WTC11 (cell line): Measurements from ENCODE around the gene C1QTNF1. TPM values are rescaled to one million over a fixed set of nuclear protein-coding genes. Genes with fewer than 3 reads are reported as not detected.

Source experiments
- ATAC-seq: fragments of 200-7000 bp; cut with Tn5 transposase; 2 replicates; pipeline ENCODE4 v1.10.0; 2021; ENCODE audit warnings: mild to moderate bottlenecking, moderate library complexity
- CTCF ChIA-PET: fragments of 300-600 bp; sonication (Branson Sonifier 250); formaldehyde crosslinking; loops from one replicate; lab custom pipeline; 2021; ENCODE audit warnings: antibody characterized with exemption; lab: Charles Lee
- POLR2A ChIA-PET: fragments of 350-600 bp; sonication (Branson Sonifier 250); formaldehyde crosslinking; loops from one replicate; lab custom pipeline; 2021; ENCODE audit warnings: antibody characterized with exemption; lab: Charles Lee
- DNase-seq: peaks from one replicate; pipeline ENCODE4 v3.0.0; 2021; ENCODE audit warnings: low spot score
- H3K27ac Mint-ChIP-seq: 2 replicates; pipeline ENCODE4 v1.8.0; 2021; ENCODE audit warnings: mixed read lengths
- H3K27me3 Mint-ChIP-seq: 2 replicates; pipeline ENCODE4 v1.8.0; 2021; ENCODE audit warnings: low read depth, mild to moderate bottlenecking, moderate library complexity, mixed read lengths
- H3K36me3 Mint-ChIP-seq: 2 replicates; pipeline ENCODE4 v1.8.0; 2021; ENCODE audit warnings: mixed read lengths
- H3K4me1 Mint-ChIP-seq: 2 replicates; pipeline ENCODE4 v1.8.0; 2022; ENCODE audit warnings: mixed read lengths
- H3K4me3 Mint-ChIP-seq: 2 replicates; pipeline ENCODE4 v1.8.0; 2021; ENCODE audit warnings: mild to moderate bottlenecking, moderate library complexity, mixed read lengths
- H3K9me3 Mint-ChIP-seq: 2 replicates; pipeline ENCODE4 v1.8.0; 2021; ENCODE audit warnings: mixed read lengths
- ELF4 ChIP-seq: sonication (generic); formaldehyde crosslinking; IDR thresholded peaks from 2 replicates; pipeline ENCODE4 v1.8.1; 2022; ENCODE audit warnings: low read depth, mild to moderate bottlenecking, moderate library complexity, missing genetic modification reagents
- FOXP1 ChIP-seq: sonication (generic); formaldehyde crosslinking; IDR thresholded peaks from 2 replicates; pipeline ENCODE4 v1.8.0; 2022; ENCODE audit warnings: missing genetic modification reagents, mild to moderate bottlenecking, moderate library complexity, borderline replicate concordance
- JAZF1 ChIP-seq: fragments of 250-450 bp; sonication (Bioruptor Pico); IDR thresholded peaks from 2 replicates; pipeline ENCODE4 v1.9.0; 2021; ENCODE audit warnings: moderate library complexity, mild to moderate bottlenecking, inconsistent platforms
- KAT7 ChIP-seq: sonication (generic); formaldehyde crosslinking; IDR thresholded peaks from 2 replicates; pipeline ENCODE4 v1.8.1; 2023; ENCODE audit warnings: missing genetic modification reagents, mild to moderate bottlenecking, borderline replicate concordance
- MYBL2 ChIP-seq: sonication (generic); formaldehyde crosslinking; IDR thresholded peaks from 2 replicates; pipeline ENCODE4 v1.8.1; 2023; ENCODE audit warnings: mild to moderate bottlenecking, moderate library complexity, missing genetic modification reagents
- NFE2L1 ChIP-seq: sonication (generic); formaldehyde crosslinking; IDR thresholded peaks from 2 replicates; pipeline ENCODE4 v1.8.1; 2023; ENCODE audit warnings: missing genetic modification reagents
- NR1H2 ChIP-seq: sonication (generic); formaldehyde crosslinking; IDR thresholded peaks from 2 replicates; pipeline ENCODE4 v1.9.0; 2021; ENCODE audit warnings: mild to moderate bottlenecking, moderate library complexity, missing genetic modification reagents
- RELA ChIP-seq: sonication (generic); formaldehyde crosslinking; IDR thresholded peaks from 2 replicates; pipeline ENCODE4 v1.8.1; 2022; ENCODE audit warnings: missing genetic modification reagents, mild to moderate bottlenecking, borderline replicate concordance
- ZNF138 ChIP-seq: sonication (generic); formaldehyde crosslinking; conservative IDR thresholded peaks from 2 replicates; pipeline ENCODE4 v1.8.1; 2022; ENCODE audit warnings: mild to moderate bottlenecking, moderate library complexity, missing genetic modification reagents
- ZNF219 ChIP-seq: sonication (generic); formaldehyde crosslinking; IDR thresholded peaks from 2 replicates; pipeline ENCODE4 v1.8.0; 2023; ENCODE audit warnings: missing genetic modification reagents, mild to moderate bottlenecking, borderline replicate concordance
- ZNF232 ChIP-seq: sonication (generic); formaldehyde crosslinking; IDR thresholded peaks from 2 replicates; pipeline ENCODE4 v1.8.0; 2022; ENCODE audit warnings: mild to moderate bottlenecking, missing genetic modification reagents
- total RNA-seq: library from RNA; stranded (reverse); gene quantifications from 3 replicates; pipeline ENCODE4 v1.2.3, GENCODE V29; 2021
- TF ChIP-seq, protein P1 (sequence below): sonication (generic); formaldehyde crosslinking; IDR thresholded peaks from 2 replicates; pipeline ENCODE4 v1.8.0; 2023; ENCODE audit warnings: missing genetic modification reagents, mild to moderate bottlenecking, borderline replicate concordance
- TF ChIP-seq, protein P2 (sequence below): fragments of 200-600 bp; IDR thresholded peaks from 2 replicates; pipeline ENCODE4 v1.8.0; 2022; ENCODE audit warnings: antibody characterized with exemption
- TF ChIP-seq, protein P3 (sequence below): fragments of 250-450 bp; sonication (Bioruptor Pico); conservative IDR thresholded peaks from 2 replicates; pipeline ENCODE4 v1.9.0; 2021; ENCODE audit warnings: mild to moderate bottlenecking
- TF ChIP-seq, protein P4 (sequence below): fragments of 250-450 bp; sonication (Bioruptor Pico); IDR thresholded peaks from 2 replicates; pipeline ENCODE4 v1.9.0; 2021; ENCODE audit warnings: mild to moderate bottlenecking
- TF ChIP-seq, protein P5 (sequence below): sonication (generic); formaldehyde crosslinking; IDR thresholded peaks from 2 replicates; pipeline ENCODE4 v1.8.1; 2022; ENCODE audit warnings: low read depth, mild to moderate bottlenecking, moderate library complexity, missing genetic modification reagents, borderline replicate concordance

The C1QTNF1 gene
- total RNA-seq, 1 experiment from 2014 or later: 1.7 TPM

DNA sequence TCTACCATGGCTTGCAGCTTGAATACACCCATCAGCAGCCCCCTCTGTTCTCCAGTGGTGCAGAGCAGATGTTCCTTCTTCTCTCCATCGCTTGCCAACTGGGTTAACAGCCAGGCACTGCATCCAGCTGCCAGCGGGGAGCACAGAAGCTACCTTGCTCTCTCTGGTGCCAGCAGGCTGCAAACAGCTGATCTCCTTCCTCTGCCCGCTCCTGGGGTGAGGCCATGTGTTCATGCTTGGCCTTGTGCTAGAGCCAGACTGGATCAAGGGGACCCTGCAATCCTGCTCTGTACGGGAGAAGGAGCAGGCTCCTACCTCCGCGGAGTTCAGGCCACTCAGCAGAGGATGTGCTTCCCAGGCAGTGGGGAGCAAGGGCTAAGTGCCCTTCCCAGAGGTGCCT lies 26.6 kb downstream of the C1QTNF1 start:
- no peak for TF ChIP-seq ZNF138 (CRISPR knock-in tag)
- H3K27me3 Mint-ChIP-seq: peaks cover 24% of the 10 kb centered on the region
- ChIA-PET CTCF (interaction anchor here (1.8 kb wide), 1 partner anchor 343 kb away, joined by 5 read pairs; no protein-coding TSS in a partner anchor), POLR2A (interaction anchor here (0.8 kb wide), 1 partner anchor 32 kb away, joined by 3 read pairs; no protein-coding TSS in a partner anchor)
- peaks cover 40% of the 10 kb centered on the region for H3K9me3 Mint-ChIP-seq
- H3K36me3 Mint-ChIP-seq: peaks cover 5% of the 10 kb centered on the region; the same call in 1 of the 2 replicates
- H3K4me3 Mint-ChIP-seq: no peak overlapping the region
- H3K27ac Mint-ChIP-seq: no peak overlapping the region
- peaks cover 2% of the 10 kb centered on the region; the same call in 1 of the 2 replicates for H3K4me1 Mint-ChIP-seq
- DNase-seq (no peak), ATAC-seq (no peak)

DNA sequence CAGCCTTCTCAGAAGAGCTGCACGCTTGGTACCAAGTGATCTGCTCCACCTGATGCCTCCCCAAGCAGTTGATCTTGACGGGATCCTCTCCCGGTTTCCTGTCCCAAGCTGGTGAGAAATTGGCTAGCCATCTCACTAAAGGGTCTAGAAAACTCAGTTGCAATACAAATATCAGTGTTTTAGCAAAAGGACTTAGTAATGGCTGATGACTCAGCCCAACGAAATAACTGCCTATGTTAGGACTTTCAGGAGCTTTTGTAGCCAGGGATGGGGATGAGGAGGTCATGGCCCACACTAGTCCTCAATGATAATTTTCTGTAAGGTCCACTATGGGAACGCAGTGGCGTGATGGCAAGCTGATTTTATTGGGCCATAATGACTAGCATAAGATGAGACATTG lies 27.3 kb downstream of the C1QTNF1 start:
- Mint-ChIP-seq H3K27me3 (peaks cover 24% of the 10 kb centered on the region), H3K4me1 (no peaks in the 10 kb centered on the region), H3K9me3 (peaks cover 40% of the 10 kb centered on the region), H3K36me3 (peaks cover 5% of the 10 kb centered on the region; the same call in 1 of the 2 replicates), H3K27ac (no peak overlapping the region), H3K4me3 (no peak overlapping the region)
- POLR2A ChIA-PET: no interaction called here
- DNase-seq (no peak), ATAC-seq (no peak)
- CTCF ChIA-PET: interaction anchor here (1.8 kb wide), 1 partner anchor 342 kb away, joined by 5 read pairs; no protein-coding TSS in a partner anchor
- TF ChIP-seq, protein P1, sequence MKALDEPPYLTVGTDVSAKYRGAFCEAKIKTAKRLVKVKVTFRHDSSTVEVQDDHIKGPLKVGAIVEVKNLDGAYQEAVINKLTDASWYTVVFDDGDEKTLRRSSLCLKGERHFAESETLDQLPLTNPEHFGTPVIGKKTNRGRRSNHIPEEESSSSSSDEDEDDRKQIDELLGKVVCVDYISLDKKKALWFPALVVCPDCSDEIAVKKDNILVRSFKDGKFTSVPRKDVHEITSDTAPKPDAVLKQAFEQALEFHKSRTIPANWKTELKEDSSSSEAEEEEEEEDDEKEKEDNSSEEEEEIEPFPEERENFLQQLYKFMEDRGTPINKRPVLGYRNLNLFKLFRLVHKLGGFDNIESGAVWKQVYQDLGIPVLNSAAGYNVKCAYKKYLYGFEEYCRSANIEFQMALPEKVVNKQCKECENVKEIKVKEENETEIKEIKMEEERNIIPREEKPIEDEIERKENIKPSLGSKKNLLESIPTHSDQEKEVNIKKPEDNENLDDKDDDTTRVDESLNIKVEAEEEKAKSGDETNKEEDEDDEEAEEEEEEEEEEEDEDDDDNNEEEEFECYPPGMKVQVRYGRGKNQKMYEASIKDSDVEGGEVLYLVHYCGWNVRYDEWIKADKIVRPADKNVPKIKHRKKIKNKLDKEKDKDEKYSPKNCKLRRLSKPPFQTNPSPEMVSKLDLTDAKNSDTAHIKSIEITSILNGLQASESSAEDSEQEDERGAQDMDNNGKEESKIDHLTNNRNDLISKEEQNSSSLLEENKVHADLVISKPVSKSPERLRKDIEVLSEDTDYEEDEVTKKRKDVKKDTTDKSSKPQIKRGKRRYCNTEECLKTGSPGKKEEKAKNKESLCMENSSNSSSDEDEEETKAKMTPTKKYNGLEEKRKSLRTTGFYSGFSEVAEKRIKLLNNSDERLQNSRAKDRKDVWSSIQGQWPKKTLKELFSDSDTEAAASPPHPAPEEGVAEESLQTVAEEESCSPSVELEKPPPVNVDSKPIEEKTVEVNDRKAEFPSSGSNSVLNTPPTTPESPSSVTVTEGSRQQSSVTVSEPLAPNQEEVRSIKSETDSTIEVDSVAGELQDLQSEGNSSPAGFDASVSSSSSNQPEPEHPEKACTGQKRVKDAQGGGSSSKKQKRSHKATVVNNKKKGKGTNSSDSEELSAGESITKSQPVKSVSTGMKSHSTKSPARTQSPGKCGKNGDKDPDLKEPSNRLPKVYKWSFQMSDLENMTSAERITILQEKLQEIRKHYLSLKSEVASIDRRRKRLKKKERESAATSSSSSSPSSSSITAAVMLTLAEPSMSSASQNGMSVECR: no peak
- no peak for TF ChIP-seq FOXP1 (CRISPR knock-in tag)

DNA sequence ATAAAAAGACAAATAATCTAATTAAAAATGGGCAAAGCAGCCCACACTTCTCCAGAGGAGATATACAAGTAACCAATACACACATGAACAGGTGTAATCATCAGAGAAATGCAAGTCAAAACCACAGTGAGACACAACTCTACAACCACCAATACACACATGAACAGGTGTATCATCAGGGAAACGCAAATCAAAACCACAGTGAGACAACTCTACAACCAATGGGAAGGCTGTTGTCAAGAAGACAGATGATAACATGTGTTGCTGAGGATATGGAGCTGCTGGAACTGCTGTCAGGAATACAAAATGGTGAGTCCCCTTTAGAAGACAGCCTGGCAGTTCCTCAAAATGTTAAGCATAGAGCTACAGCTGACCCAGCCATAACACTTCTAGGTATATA lies 28.2 kb downstream of the C1QTNF1 start:
- ChIA-PET POLR2A (no interaction called here), CTCF (no interaction called here)
- peaks cover 40% of the 10 kb centered on the region for H3K9me3 Mint-ChIP-seq
- peaks cover 24% of the 10 kb centered on the region for H3K27me3 Mint-ChIP-seq
- H3K4me1 Mint-ChIP-seq: no peaks in the 10 kb centered on the region
- peaks cover 5% of the 10 kb centered on the region; the same call in 1 of the 2 replicates for H3K36me3 Mint-ChIP-seq
- H3K4me3 Mint-ChIP-seq: no peak overlapping the region
- no peak for TF ChIP-seq ZNF219
- TF ChIP-seq ELF4 (CRISPR knock-in tag): no peak
- no peak for TF ChIP-seq ZNF232 (CRISPR knock-in tag)
- TF ChIP-seq KAT7 (CRISPR knock-in tag): no peak
- TF ChIP-seq, protein P2, sequence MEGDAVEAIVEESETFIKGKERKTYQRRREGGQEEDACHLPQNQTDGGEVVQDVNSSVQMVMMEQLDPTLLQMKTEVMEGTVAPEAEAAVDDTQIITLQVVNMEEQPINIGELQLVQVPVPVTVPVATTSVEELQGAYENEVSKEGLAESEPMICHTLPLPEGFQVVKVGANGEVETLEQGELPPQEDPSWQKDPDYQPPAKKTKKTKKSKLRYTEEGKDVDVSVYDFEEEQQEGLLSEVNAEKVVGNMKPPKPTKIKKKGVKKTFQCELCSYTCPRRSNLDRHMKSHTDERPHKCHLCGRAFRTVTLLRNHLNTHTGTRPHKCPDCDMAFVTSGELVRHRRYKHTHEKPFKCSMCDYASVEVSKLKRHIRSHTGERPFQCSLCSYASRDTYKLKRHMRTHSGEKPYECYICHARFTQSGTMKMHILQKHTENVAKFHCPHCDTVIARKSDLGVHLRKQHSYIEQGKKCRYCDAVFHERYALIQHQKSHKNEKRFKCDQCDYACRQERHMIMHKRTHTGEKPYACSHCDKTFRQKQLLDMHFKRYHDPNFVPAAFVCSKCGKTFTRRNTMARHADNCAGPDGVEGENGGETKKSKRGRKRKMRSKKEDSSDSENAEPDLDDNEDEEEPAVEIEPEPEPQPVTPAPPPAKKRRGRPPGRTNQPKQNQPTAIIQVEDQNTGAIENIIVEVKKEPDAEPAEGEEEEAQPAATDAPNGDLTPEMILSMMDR: no peak
- no peak for TF ChIP-seq NR1H2 (CRISPR knock-in tag)
- no peak for TF ChIP-seq MYBL2 (CRISPR knock-in tag)
- TF ChIP-seq, protein P3, sequence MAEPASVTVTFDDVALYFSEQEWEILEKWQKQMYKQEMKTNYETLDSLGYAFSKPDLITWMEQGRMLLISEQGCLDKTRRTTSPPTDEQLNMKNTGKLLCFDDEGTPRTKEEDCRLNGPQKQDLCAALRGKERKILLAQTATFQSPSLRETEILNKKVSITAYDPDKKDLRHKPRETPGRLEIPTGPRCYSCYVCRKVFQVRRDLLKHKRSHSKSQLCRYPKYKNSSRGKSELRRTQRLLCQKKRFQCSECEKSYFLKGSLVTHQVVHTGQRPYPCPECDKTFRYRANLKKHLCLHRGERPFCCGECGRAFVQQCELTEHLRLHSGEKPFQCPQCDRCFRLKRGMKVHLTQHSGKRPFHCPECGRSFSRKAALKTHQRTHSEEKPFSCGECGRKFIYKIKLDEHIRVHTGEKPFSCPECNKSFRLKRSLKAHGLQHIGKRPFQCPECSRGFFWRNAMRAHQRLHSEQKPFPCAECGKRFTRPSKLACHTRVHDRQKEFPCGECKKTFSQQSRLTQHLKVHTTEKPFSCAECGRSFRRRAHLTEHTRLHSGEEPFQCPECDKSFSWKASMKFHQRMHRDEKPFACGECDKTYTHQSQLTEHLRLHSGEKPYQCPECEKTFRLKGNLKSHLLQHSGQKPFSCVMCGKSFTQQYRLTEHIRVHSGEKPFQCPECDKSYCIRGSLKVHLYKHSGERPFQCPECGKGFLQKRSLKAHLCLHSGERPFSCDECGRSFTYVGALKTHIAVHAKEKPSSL (CRISPR knock-in tag): no peak
- TF ChIP-seq NFE2L1 (CRISPR knock-in tag): no peak
- TF ChIP-seq JAZF1 (CRISPR knock-in tag): no peak
- TF ChIP-seq, protein P4, sequence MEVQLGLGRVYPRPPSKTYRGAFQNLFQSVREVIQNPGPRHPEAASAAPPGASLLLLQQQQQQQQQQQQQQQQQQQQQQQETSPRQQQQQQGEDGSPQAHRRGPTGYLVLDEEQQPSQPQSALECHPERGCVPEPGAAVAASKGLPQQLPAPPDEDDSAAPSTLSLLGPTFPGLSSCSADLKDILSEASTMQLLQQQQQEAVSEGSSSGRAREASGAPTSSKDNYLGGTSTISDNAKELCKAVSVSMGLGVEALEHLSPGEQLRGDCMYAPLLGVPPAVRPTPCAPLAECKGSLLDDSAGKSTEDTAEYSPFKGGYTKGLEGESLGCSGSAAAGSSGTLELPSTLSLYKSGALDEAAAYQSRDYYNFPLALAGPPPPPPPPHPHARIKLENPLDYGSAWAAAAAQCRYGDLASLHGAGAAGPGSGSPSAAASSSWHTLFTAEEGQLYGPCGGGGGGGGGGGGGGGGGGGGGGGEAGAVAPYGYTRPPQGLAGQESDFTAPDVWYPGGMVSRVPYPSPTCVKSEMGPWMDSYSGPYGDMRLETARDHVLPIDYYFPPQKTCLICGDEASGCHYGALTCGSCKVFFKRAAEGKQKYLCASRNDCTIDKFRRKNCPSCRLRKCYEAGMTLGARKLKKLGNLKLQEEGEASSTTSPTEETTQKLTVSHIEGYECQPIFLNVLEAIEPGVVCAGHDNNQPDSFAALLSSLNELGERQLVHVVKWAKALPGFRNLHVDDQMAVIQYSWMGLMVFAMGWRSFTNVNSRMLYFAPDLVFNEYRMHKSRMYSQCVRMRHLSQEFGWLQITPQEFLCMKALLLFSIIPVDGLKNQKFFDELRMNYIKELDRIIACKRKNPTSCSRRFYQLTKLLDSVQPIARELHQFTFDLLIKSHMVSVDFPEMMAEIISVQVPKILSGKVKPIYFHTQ (CRISPR knock-in tag): no peak
- TF ChIP-seq, protein P5, sequence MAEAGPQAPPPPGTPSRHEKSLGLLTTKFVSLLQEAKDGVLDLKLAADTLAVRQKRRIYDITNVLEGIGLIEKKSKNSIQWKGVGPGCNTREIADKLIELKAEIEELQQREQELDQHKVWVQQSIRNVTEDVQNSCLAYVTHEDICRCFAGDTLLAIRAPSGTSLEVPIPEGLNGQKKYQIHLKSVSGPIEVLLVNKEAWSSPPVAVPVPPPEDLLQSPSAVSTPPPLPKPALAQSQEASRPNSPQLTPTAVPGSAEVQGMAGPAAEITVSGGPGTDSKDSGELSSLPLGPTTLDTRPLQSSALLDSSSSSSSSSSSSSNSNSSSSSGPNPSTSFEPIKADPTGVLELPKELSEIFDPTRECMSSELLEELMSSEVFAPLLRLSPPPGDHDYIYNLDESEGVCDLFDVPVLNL (CRISPR knock-in tag): no peak
- TF ChIP-seq RELA (CRISPR knock-in tag): no peak
- TF ChIP-seq, all 79 proteins: peak for 0
- DNase-seq (no peak), ATAC-seq (no peak)
- no peak overlapping the region for H3K27ac Mint-ChIP-seq
